Neural progenitor cell (in vitro differentiated cells): Measurements from ENCODE around the gene TRNAU1AP. TPM values are rescaled to one million over a fixed set of nuclear protein-coding genes. Genes with fewer than 3 reads are reported as not detected.

ENCODE experiments used
- DNase-seq: peaks from one replicate; pipeline ENCODE4 v3.0.0-alpha.2; 2016; ENCODE audit warnings: low spot score
- H2AFZ ChIP-seq: fragments of 200-600 bp; sonication (generic); replicated peaks from 2 replicates; pipeline ENCODE4 v1.6.1; 2016; ENCODE audit warnings: antibody characterized with exemption
- H3F3A ChIP-seq: fragments of 200-600 bp; sonication (generic); 2 replicates; pipeline ENCODE4 v1.6.1; 2016; ENCODE audit warnings: antibody characterized with exemption, low read depth
- H3K27ac ChIP-seq: fragments of 200-600 bp; sonication (generic); 2 replicates; pipeline ENCODE4 v1.5.1; 2016; ENCODE audit warnings: mild to moderate bottlenecking
- H3K27me3 ChIP-seq: fragments of 200-600 bp; sonication (generic); 2 replicates; pipeline ENCODE4 v1.6.1; 2016; ENCODE audit warnings: mild to moderate bottlenecking, moderate library complexity
- H3K36me3 ChIP-seq: fragments of 200-600 bp; sonication (generic); 2 replicates; pipeline ENCODE4 v1.5.1; 2016
- H3K4me1 ChIP-seq: fragments of 200-600 bp; sonication (generic); 2 replicates; pipeline ENCODE4 v1.6.1; 2016; ENCODE audit warnings: mixed run types
- H3K4me2 ChIP-seq: fragments of 200-600 bp; sonication (generic); 2 replicates; pipeline ENCODE4 v1.6.1; 2016
- H3K4me3 ChIP-seq: fragments of 200-600 bp; sonication (generic); 2 replicates; pipeline ENCODE4 v1.5.1; 2016
- H3K79me2 ChIP-seq: fragments of 200-600 bp; sonication (generic); 2 replicates; pipeline ENCODE4 v1.6.1; 2016; ENCODE audit warnings: low read depth
- H3K9ac ChIP-seq: fragments of 200-600 bp; sonication (generic); 2 replicates; pipeline ENCODE4 v1.6.1; 2016
- H3K9me3 ChIP-seq: fragments of 200-600 bp; sonication (generic); 2 replicates; pipeline ENCODE4 v1.5.1; 2016; ENCODE audit warnings: low read depth
- H4K20me1 ChIP-seq: fragments of 200-600 bp; sonication (generic); 2 replicates; pipeline ENCODE4 v1.6.1; 2016; ENCODE audit warnings: low read depth
- H3K27ac Mint-ChIP-seq: 3 replicates; pipeline ENCODE4 v1.8.0; 2021; ENCODE audit warnings: mixed read lengths
- H3K27me3 Mint-ChIP-seq: 2 replicates; pipeline ENCODE4 v1.8.0; 2022; ENCODE audit warnings: low read depth, mild to moderate bottlenecking, inconsistent platforms, moderate library complexity, mixed read lengths; ENCODE audit not compliant: insufficient read depth
- H3K36me3 Mint-ChIP-seq: 3 replicates; pipeline ENCODE4 v1.8.0; 2021; ENCODE audit warnings: mixed read lengths
- H3K4me1 Mint-ChIP-seq: 3 replicates; pipeline ENCODE4 v1.8.0; 2021; ENCODE audit warnings: mixed read lengths
- H3K4me3 Mint-ChIP-seq: 3 replicates; pipeline ENCODE4 v1.8.0; 2021; ENCODE audit warnings: mild to moderate bottlenecking, moderate library complexity, mixed read lengths
- H3K9me3 Mint-ChIP-seq: 3 replicates; pipeline ENCODE4 v1.8.0; 2020; ENCODE audit warnings: mixed read lengths
- CTCF ChIP-seq: fragments of 200-600 bp; sonication (generic); IDR thresholded peaks from 2 replicates; pipeline ENCODE4 v1.5.1; 2017; ENCODE audit warnings: antibody characterized with exemption, mild to moderate bottlenecking
- EZH2 ChIP-seq: fragments of 200-600 bp; sonication (generic); IDR thresholded peaks from 2 replicates; pipeline ENCODE4 v1.6.1; 2017; ENCODE audit warnings: antibody characterized with exemption, mild to moderate bottlenecking, moderate library complexity
- EZH2phosphoT487 ChIP-seq: fragments of 200-600 bp; sonication (generic); IDR thresholded peaks from 2 replicates; pipeline ENCODE4 v1.6.1; 2017; ENCODE audit warnings: antibody characterized with exemption
- small RNA-seq: library from RNA; depleted of rRNA; stranded (forward); fragments of <200 nt; gene quantifications from one replicate; pipeline ENCODE3, GENCODE V24; 2015
- total RNA-seq: library from RNA; depleted of rRNA; stranded (reverse); fragments of >200 nt; gene quantifications from 2 replicates; pipeline ENCODE4 v1.2.3, GENCODE V29; 2015; ENCODE audit warnings: low replicate concordance

The TRNAU1AP gene
- total RNA-seq, 1 donor from 2014 or later = 43.9 TPM

GRCh38 chr1:28604962-28605361, 52.1 kb downstream of the TRNAU1AP start:
- H3K36me3 ChIP-seq = no peaks in the 10 kb centered on the region

GRCh38 chr1:28606771-28607170, 53.9 kb downstream of the TRNAU1AP start:
- peaks cover 10% of the 10 kb centered on the region for H3K4me1 Mint-ChIP-seq
- peaks cover 2% of the 10 kb centered on the region for H3K36me3 ChIP-seq
- H2AFZ ChIP-seq = no peak overlapping the region
- no peak overlapping the region for H3K4me3 ChIP-seq
- H3K4me1 ChIP-seq = no peaks in the 10 kb centered on the region
- no peaks in the 10 kb centered on the region for H3K9me3 ChIP-seq
- H3K79me2 ChIP-seq = no peaks in the 10 kb centered on the region
- H3K9me3 Mint-ChIP-seq = no peaks in the 10 kb centered on the region
- H4K20me1 ChIP-seq = no peaks in the 10 kb centered on the region
- no peak overlapping the region for H3K9ac ChIP-seq
- H3K4me2 ChIP-seq = no peak overlapping the region
- no peak for DNase-seq
- peaks cover 3% of the 10 kb centered on the region for H3K36me3 Mint-ChIP-seq
- no peaks in the 10 kb centered on the region for H3K27me3 ChIP-seq
- H3K27ac ChIP-seq = no peak overlapping the region
- H3F3A ChIP-seq = peaks cover 4% of the 10 kb centered on the region
- TF ChIP-seq CTCF (no peak), EZH2 (no peak), EZH2phosphoT487 (no peak)
- peaks cover 3% of the 10 kb centered on the region for H3K27me3 Mint-ChIP-seq
- H3K4me3 Mint-ChIP-seq = no peak overlapping the region
- no peak overlapping the region for H3K27ac Mint-ChIP-seq

More at GRCh38 chr1:28604962-28605361, 52.1 kb downstream of the TRNAU1AP start:
- Histone ChIP-seq H4K20me1 (no peaks in the 10 kb centered on the region), H3K27ac (no peak overlapping the region), H3K9ac (no peak overlapping the region), H3F3A (peaks cover 4% of the 10 kb centered on the region), H3K4me1 (no peaks in the 10 kb centered on the region), H3K27me3 (no peaks in the 10 kb centered on the region), H3K9me3 (no peaks in the 10 kb centered on the region), H3K79me2 (no peaks in the 10 kb centered on the region), H3K4me3 (no peak overlapping the region), H2AFZ (no peak overlapping the region), H3K4me2 (no peak overlapping the region)
- Mint-ChIP-seq H3K4me3 (no peak overlapping the region), H3K27ac (peak overlapping the region; percentile 37), H3K9me3 (no peaks in the 10 kb centered on the region), H3K4me1 (peaks cover 11% of the 10 kb centered on the region), H3K27me3 (peaks cover 3% of the 10 kb centered on the region), H3K36me3 (peaks cover 3% of the 10 kb centered on the region)
- no peak for DNase-seq
- TF ChIP-seq EZH2 (no peak), CTCF (no peak), EZH2phosphoT487 (no peak)

GRCh38 chr1:28613175-28613574, 60.3 kb downstream of the TRNAU1AP start:
- no peak overlapping the region for H3K27ac ChIP-seq
- H3K4me3 ChIP-seq = no peak overlapping the region
- no peaks in the 10 kb centered on the region for H3K4me1 ChIP-seq
- H3K36me3 Mint-ChIP-seq = peaks cover 11% of the 10 kb centered on the region
- no peaks in the 10 kb centered on the region for H3K27me3 ChIP-seq
- H3K4me3 Mint-ChIP-seq = no peak overlapping the region
- no peaks in the 10 kb centered on the region for H3K79me2 ChIP-seq
- H3K27me3 Mint-ChIP-seq = peaks cover 2% of the 10 kb centered on the region
- peaks cover 3% of the 10 kb centered on the region for H3K36me3 ChIP-seq
- H3K4me1 Mint-ChIP-seq = no peaks in the 10 kb centered on the region
- no peak for DNase-seq
- H2AFZ ChIP-seq = no peak overlapping the region
- no peaks in the 10 kb centered on the region for H3F3A ChIP-seq
- TF ChIP-seq EZH2 (no peak), EZH2phosphoT487 (no peak), CTCF (no peak)
- no peaks in the 10 kb centered on the region for H4K20me1 ChIP-seq
- H3K9me3 ChIP-seq = no peaks in the 10 kb centered on the region
- H3K4me2 ChIP-seq = no peak overlapping the region
- no peak overlapping the region for H3K9ac ChIP-seq
- H3K27ac Mint-ChIP-seq = no peak overlapping the region
- H3K9me3 Mint-ChIP-seq = no peaks in the 10 kb centered on the region

Small RNA genes within 50 kb of the gene (small RNA-seq; reads per million reads assigned to genes)
- not detected for gene SNORA16A
- gene SNORA44 = not detected
- gene SNORA61 = not detected
- not detected for gene SNORA73A
- gene SNORA73B = 24.6 reads per million, percentile 97 among the genes with 10 or more reads in this experiment
- gene SNORD99 = 34,967 reads per million, percentile 100 among the genes with 10 or more reads in this experiment

Other genes starting within 250 kb of the TRNAU1AP start
- 16.9 and 27.3 TPM in 2 replicates for gene MED18, start 224.0 kb upstream of the TRNAU1AP start, total RNA-seq
- 22.3 and 34.0 TPM in 2 replicates for gene PHACTR4, start 183.3 kb upstream of the TRNAU1AP start, total RNA-seq
- 34.8 and 62.3 TPM in 2 replicates for gene RCC1, start 47.0 kb upstream of the TRNAU1AP start, total RNA-seq
- gene RAB42, start 39.2 kb downstream of the TRNAU1AP start, total RNA-seq = 2.2 and 4.2 TPM in 2 replicates
- 26.3 and 45.2 TPM in 2 replicates for gene TAF12, start 90.0 kb downstream of the TRNAU1AP start, total RNA-seq
- not detected in 2 replicates for gene RNU11, start 95.5 kb downstream of the TRNAU1AP start, total RNA-seq
- 12.1 and 16.1 TPM in 2 replicates for gene GMEB1, start 115.7 kb downstream of the TRNAU1AP start, total RNA-seq
- gene YTHDF2, start 183.9 kb downstream of the TRNAU1AP start, total RNA-seq = 107 and 120 TPM in 2 replicates